ENCODE data around the gene SF3A1.

The SF3A1 gene

DNA sequence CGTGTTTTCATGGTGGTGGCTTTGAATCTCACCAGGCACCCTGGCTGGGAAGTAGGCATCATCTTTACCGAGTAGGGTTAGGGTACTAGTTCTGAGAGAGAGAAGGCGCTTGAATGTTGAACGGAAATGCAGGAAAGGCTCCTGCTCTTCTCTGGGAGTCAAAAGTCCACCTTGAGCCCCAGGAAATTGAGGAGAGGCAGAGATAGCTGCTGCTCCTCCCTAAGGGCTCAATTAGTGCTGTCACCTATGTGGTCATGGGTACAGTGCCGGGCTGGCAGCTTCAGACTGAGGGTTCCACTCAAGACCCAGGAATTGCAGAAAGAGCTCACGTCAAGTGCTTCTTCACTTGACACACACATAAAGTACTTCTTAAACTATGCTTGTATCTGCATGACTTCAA lies 1.8 kb upstream of the SF3A1 start:
- no peaks in the 10 kb centered on the region for H3K27me3 ChIP-seq (ENCODE audit: insufficient read depth, insufficient read length)
- no peak for DNase-seq (ENCODE audit: low read depth, low spot score)
- peaks cover 11% of the 10 kb centered on the region for H3K4me1 ChIP-seq (ENCODE audit: insufficient read depth, insufficient read length)
- H3K9ac ChIP-seq (ENCODE audit: insufficient read length, low read depth) = no peak overlapping the region
- H3K4me3 ChIP-seq (ENCODE audit: insufficient read length, low read depth) = no peak overlapping the region
- no peak for TF ChIP-seq YY1 (IDR thresholded peaks at IDR 0.05; ENCODE audit: insufficient read depth, insufficient read length)
- TF ChIP-seq ZNF274 (IDR thresholded peaks at IDR 0.05; ENCODE audit: low read depth, low read length) = no peak
- no peak for TF ChIP-seq SUZ12 (IDR thresholded peaks at IDR 0.05; ENCODE audit: extremely low read depth, insufficient read depth, insufficient read length)
- H3K36me3 ChIP-seq (ENCODE audit: insufficient read depth, insufficient read length, low read length) = peaks cover 24% of the 10 kb centered on the region
- H3K9me3 ChIP-seq (ENCODE audit: insufficient read depth, low read length) = no peaks in the 10 kb centered on the region

- TF ChIP-seq SUZ12 (IDR thresholded peaks at IDR 0.05; ENCODE audit: extremely low read depth, insufficient read depth, insufficient read length) = no peak
- TF ChIP-seq ZNF274 (IDR thresholded peaks at IDR 0.05; ENCODE audit: low read depth, low read length) = no peak
- TF ChIP-seq YY1 (IDR thresholded peaks at IDR 0.05; ENCODE audit: insufficient read depth, insufficient read length) = no peak
- peak overlapping the region; percentile 37 for H3K9ac ChIP-seq (ENCODE audit: insufficient read length, low read depth)
Observed at GRCh38 chr22:30357650-30358215, 1.0 kb upstream of the SF3A1 start.

GRCh38 chr22:30357236-30357570 lies 509 bp upstream of the SF3A1 start:
- Histone ChIP-seq H3K4me3 (ENCODE audit: insufficient read length, low read depth) (peak overlapping the region; percentile 83), H3K9me3 (ENCODE audit: insufficient read depth, low read length) (no peaks in the 10 kb centered on the region), H3K27me3 (ENCODE audit: insufficient read depth, insufficient read length) (no peaks in the 10 kb centered on the region), H3K36me3 (ENCODE audit: insufficient read depth, insufficient read length, low read length) (peaks cover 31% of the 10 kb centered on the region), H3K4me1 (ENCODE audit: insufficient read depth, insufficient read length) (peaks cover 7% of the 10 kb centered on the region), H3K9ac (ENCODE audit: insufficient read length, low read depth) (peak overlapping the region; percentile 95)
- no peak for TF ChIP-seq SUZ12 (IDR thresholded peaks at IDR 0.05; ENCODE audit: extremely low read depth, insufficient read depth, insufficient read length)
- no peak for TF ChIP-seq ZNF274 (IDR thresholded peaks at IDR 0.05; ENCODE audit: low read depth, low read length)
- no peak for TF ChIP-seq YY1 (IDR thresholded peaks at IDR 0.05; ENCODE audit: insufficient read depth, insufficient read length)
- DNase-seq (ENCODE audit: low read depth, low spot score) = no peak

More at GRCh38 chr22:30357650-30358215, 1.0 kb upstream of the SF3A1 start:
- H3K4me1 ChIP-seq (ENCODE audit: insufficient read depth, insufficient read length) = peaks cover 11% of the 10 kb centered on the region
- H3K9me3 ChIP-seq (ENCODE audit: insufficient read depth, low read length) = no peaks in the 10 kb centered on the region
- H3K27me3 ChIP-seq (ENCODE audit: insufficient read depth, insufficient read length) = no peaks in the 10 kb centered on the region
- H3K36me3 ChIP-seq (ENCODE audit: insufficient read depth, insufficient read length, low read length) = peaks cover 28% of the 10 kb centered on the region
- DNase-seq (ENCODE audit: low read depth, low spot score) = no peak
- H3K4me3 ChIP-seq (ENCODE audit: insufficient read length, low read depth) = no peak overlapping the region

DNA sequence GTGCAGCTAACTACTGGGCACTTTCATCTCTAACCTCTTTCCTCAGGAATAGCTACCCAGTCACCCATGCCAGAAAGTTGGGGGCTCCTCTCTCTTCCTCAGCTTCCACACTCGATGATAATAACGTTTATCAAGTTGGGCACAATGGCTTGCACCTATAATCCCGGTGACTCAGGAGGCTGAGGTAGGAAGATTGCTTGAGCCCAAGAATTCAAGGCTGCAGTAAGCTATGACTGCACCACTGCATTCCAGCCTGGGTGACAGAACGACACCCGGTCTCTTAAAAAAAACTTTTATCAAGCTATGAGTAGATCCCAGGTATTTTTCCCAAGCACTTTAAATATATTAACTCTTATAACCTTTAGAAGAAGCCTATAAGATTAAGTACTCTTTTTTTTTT lies 2.0 kb downstream of the SF3A1 start:
- Histone ChIP-seq H3K4me3 (ENCODE audit: insufficient read length, low read depth) (no peak overlapping the region), H3K36me3 (ENCODE audit: insufficient read depth, insufficient read length, low read length) (peaks cover 55% of the 10 kb centered on the region), H3K9ac (ENCODE audit: insufficient read length, low read depth) (no peak overlapping the region), H3K9me3 (ENCODE audit: insufficient read depth, low read length) (no peaks in the 10 kb centered on the region), H3K27me3 (ENCODE audit: insufficient read depth, insufficient read length) (no peaks in the 10 kb centered on the region), H3K4me1 (ENCODE audit: insufficient read depth, insufficient read length) (peaks cover 7% of the 10 kb centered on the region)
- TF ChIP-seq SUZ12 (IDR thresholded peaks at IDR 0.05; ENCODE audit: extremely low read depth, insufficient read depth, insufficient read length) = no peak
- TF ChIP-seq ZNF274 (IDR thresholded peaks at IDR 0.05; ENCODE audit: low read depth, low read length) = no peak
- no peak for TF ChIP-seq YY1 (IDR thresholded peaks at IDR 0.05; ENCODE audit: insufficient read depth, insufficient read length)
- DNase-seq (ENCODE audit: low read depth, low spot score) = no peak

- Histone ChIP-seq H3K9me3 (ENCODE audit: insufficient read depth, low read length) (no peaks in the 10 kb centered on the region), H3K9ac (ENCODE audit: insufficient read length, low read depth) (no peak overlapping the region), H3K4me1 (ENCODE audit: insufficient read depth, insufficient read length) (peaks cover 5% of the 10 kb centered on the region), H3K4me3 (ENCODE audit: insufficient read length, low read depth) (no peak overlapping the region), H3K27me3 (ENCODE audit: insufficient read depth, insufficient read length) (no peaks in the 10 kb centered on the region), H3K36me3 (ENCODE audit: insufficient read depth, insufficient read length, low read length) (peaks cover 80% of the 10 kb centered on the region)
- no peak for DNase-seq (ENCODE audit: low read depth, low spot score)
- TF ChIP-seq YY1 (IDR thresholded peaks at IDR 0.05; ENCODE audit: insufficient read depth, insufficient read length) (no peak), SUZ12 (IDR thresholded peaks at IDR 0.05; ENCODE audit: extremely low read depth, insufficient read depth, insufficient read length) (no peak), ZNF274 (IDR thresholded peaks at IDR 0.05; ENCODE audit: low read depth, low read length) (no peak)
Observed at GRCh38 chr22:30351226-30351625, 5.5 kb downstream of the SF3A1 start.

DNA sequence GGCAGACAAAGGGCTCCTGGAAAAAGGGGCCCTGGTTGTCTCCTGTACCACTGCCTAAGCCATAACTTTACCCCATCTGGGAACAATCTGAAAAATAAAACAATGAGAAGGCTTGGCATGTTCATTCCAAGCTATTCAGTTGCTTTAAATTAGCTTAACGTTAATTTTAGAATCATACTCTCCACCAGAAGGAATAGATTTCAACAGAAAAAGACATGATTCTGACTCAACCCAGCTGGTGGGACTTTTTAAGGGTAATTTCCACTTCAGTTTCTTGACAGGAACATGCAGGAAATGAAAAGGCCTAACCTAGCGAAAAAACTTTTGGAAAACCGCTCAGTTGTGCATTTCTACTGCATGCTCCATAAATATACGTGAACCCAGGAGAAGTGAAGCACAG lies 7.9 kb downstream of the SF3A1 start:
- peaks cover 91% of the 10 kb centered on the region for H3K36me3 ChIP-seq (ENCODE audit: insufficient read depth, insufficient read length, low read length)
- TF ChIP-seq ZNF274 (IDR thresholded peaks at IDR 0.05; ENCODE audit: low read depth, low read length) (no peak), YY1 (IDR thresholded peaks at IDR 0.05; ENCODE audit: insufficient read depth, insufficient read length) (no peak), SUZ12 (IDR thresholded peaks at IDR 0.05; ENCODE audit: extremely low read depth, insufficient read depth, insufficient read length) (no peak)

DNA sequence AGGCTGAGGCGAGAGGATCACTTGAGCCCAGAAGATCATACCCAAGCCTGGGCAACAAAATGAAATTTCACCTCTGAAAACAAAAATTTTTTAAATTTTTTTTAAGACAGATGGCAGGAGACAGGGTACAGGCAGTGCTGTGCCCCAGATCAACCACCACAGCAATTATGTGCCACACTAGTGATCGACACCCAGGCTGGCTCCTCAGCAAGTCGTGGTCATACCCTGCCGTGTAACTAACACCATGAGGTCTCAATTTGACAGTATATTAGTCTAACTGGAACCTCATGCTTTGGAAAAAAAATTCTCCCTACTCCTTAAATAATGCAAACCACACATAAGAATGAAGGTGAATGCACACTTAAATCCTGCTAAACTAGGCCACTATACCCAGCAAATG lies 8.3 kb downstream of the SF3A1 start:
- peaks cover 93% of the 10 kb centered on the region for H3K36me3 ChIP-seq (ENCODE audit: insufficient read depth, insufficient read length, low read length)

More for the DNA sequence above, 7.9 kb downstream of the SF3A1 start:
- H3K9me3 ChIP-seq (ENCODE audit: insufficient read depth, low read length) = no peaks in the 10 kb centered on the region
- H3K27me3 ChIP-seq (ENCODE audit: insufficient read depth, insufficient read length) = no peaks in the 10 kb centered on the region
- no peak for DNase-seq (ENCODE audit: low read depth, low spot score)
- H3K4me1 ChIP-seq (ENCODE audit: insufficient read depth, insufficient read length) = no peaks in the 10 kb centered on the region
- H3K9ac ChIP-seq (ENCODE audit: insufficient read length, low read depth) = no peak overlapping the region
- H3K4me3 ChIP-seq (ENCODE audit: insufficient read length, low read depth) = no peak overlapping the region

More for the DNA sequence above, 8.3 kb downstream of the SF3A1 start:
- no peaks in the 10 kb centered on the region for H3K9me3 ChIP-seq (ENCODE audit: insufficient read depth, low read length)
- no peaks in the 10 kb centered on the region for H3K4me1 ChIP-seq (ENCODE audit: insufficient read depth, insufficient read length)
- no peak overlapping the region for H3K4me3 ChIP-seq (ENCODE audit: insufficient read length, low read depth)
- H3K9ac ChIP-seq (ENCODE audit: insufficient read length, low read depth) = no peak overlapping the region
- DNase-seq (ENCODE audit: low read depth, low spot score) = no peak
- TF ChIP-seq YY1 (IDR thresholded peaks at IDR 0.05; ENCODE audit: insufficient read depth, insufficient read length) (no peak), ZNF274 (IDR thresholded peaks at IDR 0.05; ENCODE audit: low read depth, low read length) (no peak), SUZ12 (IDR thresholded peaks at IDR 0.05; ENCODE audit: extremely low read depth, insufficient read depth, insufficient read length) (no peak)
- H3K27me3 ChIP-seq (ENCODE audit: insufficient read depth, insufficient read length) = no peaks in the 10 kb centered on the region

All from NT2/D1 (cell line).